Stimulated activated CD4-positive, alpha-beta T cell treated with anti-CD3 and anti-CD28 coated beads, Interleukin-12 subunit alpha, Interleukin-12 subunit beta, amount 100 ng/mL, for 24 hours (primary cell): Measurements from ENCODE around the gene GCNT1.

Source experiments
- DNase-seq, 2 experiments: peaks; one replicate each; pipeline ENCODE4 v3.0.0-alpha.2; 2020; ENCODE audit warnings: low read depth in 2 of 2

Gene GCNT1

DNA sequence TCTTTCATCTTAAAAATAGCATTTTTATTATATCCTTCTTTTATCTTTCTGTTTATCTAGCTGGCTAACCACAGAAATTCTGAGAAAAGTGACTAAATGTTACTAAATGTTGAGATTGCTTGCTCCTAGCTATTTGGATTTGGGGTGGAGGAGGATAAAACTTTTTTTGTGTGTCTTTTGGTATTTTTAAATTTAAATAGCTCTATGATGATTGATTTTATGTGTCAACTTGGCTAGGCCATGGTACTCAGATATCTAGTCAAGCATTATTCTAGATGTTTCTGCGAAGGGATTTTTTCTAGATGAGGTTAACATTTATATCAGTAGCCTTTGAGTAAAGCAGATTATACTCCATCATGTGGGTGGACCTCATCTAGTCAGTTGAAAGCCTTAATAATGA lies 75.0 kb downstream of the GCNT1 start:
- no peak for DNase-seq

GRCh38 chr9:76537150-76537646 lies 78.2 kb downstream of the GCNT1 start:
- no peak for DNase-seq

DNA sequence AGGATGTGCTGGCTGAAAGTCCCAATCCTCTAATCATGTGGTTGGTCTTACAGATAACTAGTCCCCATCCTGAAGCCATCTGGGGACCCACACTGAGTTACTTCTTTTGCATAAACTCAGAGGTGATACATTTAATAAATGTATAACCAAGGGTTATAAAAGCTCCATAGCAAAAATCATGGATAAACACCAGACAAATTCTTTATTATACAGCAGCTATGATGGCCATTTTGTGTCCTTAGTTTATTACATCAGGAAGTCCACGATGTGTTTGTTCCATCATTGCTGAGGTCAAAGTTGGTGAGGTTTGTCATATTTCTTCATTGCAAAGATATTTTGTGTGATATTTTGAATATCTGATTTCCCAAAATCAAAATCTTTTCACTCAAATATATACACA lies 80.2 kb downstream of the GCNT1 start:
- DNase-seq: no peak

- DNase-seq: no peak
Measured at GRCh38 chr9:76542360-76542759, 83.4 kb downstream of the GCNT1 start.

- DNase-seq: no peak
Measured at GRCh38 chr9:76545191-76545590, 86.2 kb downstream of the GCNT1 start.

DNA sequence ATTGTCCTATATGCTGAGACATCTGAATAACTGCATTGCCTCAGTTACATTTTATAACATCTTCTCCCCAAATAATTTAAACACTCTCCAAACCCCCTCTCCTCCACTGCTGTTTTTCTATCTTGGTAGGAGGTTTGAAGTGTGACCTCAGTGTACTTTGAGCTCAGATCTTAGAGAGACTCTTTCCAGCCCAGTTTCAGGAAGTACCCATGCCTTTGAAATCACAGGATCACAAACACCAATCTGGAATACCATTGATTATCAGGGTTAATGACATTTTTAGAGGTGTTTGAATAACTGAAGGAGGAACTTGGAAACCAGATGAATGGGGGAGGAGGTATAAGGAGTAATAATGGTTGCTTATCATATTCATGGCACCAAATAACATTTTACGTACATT lies 93.2 kb downstream of the GCNT1 start:
- no peak for DNase-seq

DNA sequence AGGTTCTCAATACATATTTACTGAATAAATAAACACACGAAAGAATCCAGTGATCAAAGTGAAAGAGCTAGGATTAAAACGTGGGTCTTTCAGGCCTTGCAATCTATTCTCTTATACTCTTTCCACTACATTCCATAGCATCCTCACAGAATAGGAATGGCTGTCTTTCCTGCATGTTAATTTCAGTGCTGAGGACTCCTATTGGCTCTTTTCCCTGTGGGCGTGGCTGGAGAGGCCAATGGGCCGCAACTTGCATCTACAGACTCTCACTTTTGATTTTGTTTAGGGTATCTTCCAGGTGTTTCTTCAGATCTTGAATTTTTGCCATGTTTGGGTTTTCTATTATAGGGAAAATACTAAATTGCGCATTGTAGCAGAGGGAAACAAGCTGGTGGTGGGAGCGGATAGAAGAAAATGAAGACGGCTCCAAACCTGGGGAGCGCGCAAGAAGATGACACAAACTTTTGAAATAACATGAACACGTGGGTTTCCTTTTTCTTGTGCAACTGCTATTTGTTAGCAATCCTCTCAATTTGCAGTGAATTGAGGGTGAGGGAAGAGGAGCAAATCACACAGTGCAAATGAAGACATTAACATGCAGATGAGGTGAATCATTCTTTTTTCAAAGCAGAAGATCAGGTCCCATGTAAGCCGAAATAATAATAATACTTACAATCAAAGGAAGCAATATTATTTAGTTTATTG lies 93.9 kb downstream of the GCNT1 start:
- DNase-seq: no peak

GRCh38 chr9:76553680-76554079 lies 94.7 kb downstream of the GCNT1 start:
- DNase-seq: no peak
